ENCODE results near the gene MIDN. TPM values are rescaled to one million over a fixed set of nuclear protein-coding genes. Genes with fewer than 3 reads are reported as not detected.
A peak's percentile ranks its signal among the peaks of the same experiment; 100 is the strongest.
"Not testable (repeated sequence)": the region's sequence is repeated elsewhere in the genome, so short reads cannot be mapped to it uniquely, and the experiment has no call there.

Gene MIDN
- polyA plus RNA-seq, 12 donors = 22.4 to 149 (median 30.9) TPM

- DNase-seq = no peak
These were observed 3.5 kb upstream of the MIDN start for GRCh38 chr19:1244693-1245451.

GRCh38 chr19:1245494-1246264 is 2.7 kb upstream of the MIDN start:
- DNase-seq = no peak

GRCh38 chr19:1246265-1247087 is 1.9 kb upstream of the MIDN start:
- DNase-seq = not testable (repeated sequence)

- no peak for DNase-seq
These were observed 640 bp upstream of the MIDN start for GRCh38 chr19:1247748-1248138.

- peak; percentile 86 for DNase-seq
These were observed 459 bp downstream of the MIDN start for GRCh38 chr19:1248786-1249297.

- DNase-seq = peak; percentile 91
These were observed 1.1 kb downstream of the MIDN start for GRCh38 chr19:1249298-1249989.

GRCh38 chr19:1249990-1250436 is 1.6 kb downstream of the MIDN start:
- no peak for DNase-seq

- no peak for DNase-seq
These were observed 2.3 kb downstream of the MIDN start for GRCh38 chr19:1250437-1251260.

- peak; percentile 67 for DNase-seq
These were observed 3.2 kb downstream of the MIDN start for GRCh38 chr19:1251330-1252220.

GRCh38 chr19:1252221-1252820 is 3.9 kb downstream of the MIDN start:
- peak; percentile 76 for DNase-seq

GRCh38 chr19:1252821-1253513 is 4.6 kb downstream of the MIDN start:
- peak; percentile 64 for DNase-seq

GRCh38 chr19:1253514-1254080 is 5.2 kb downstream of the MIDN start:
- DNase-seq = no peak

GRCh38 chr19:1254081-1254527 is 5.7 kb downstream of the MIDN start:
- no peak for DNase-seq

- no peak for DNase-seq
These were observed 6.3 kb downstream of the MIDN start for GRCh38 chr19:1254530-1255185.

GRCh38 chr19:1255186-1256161 is 7.1 kb downstream of the MIDN start:
- no peak for DNase-seq
